HepG2 (cell line): Measurements from ENCODE around the gene TNFRSF1B. TPM values are rescaled to one million over a fixed set of nuclear protein-coding genes. Genes with fewer than 3 reads are reported as not detected.

Source experiments
- AGO1 ChIP-seq: fragments of 200-400 bp; formaldehyde crosslinking; IDR thresholded peaks from 2 replicates; pipeline ENCODE4 v1.6.1; 2017; ENCODE audit warnings: mild to moderate bottlenecking, low read depth, low read length, moderate library complexity; ENCODE audit not compliant: poor library complexity, severe bottlenecking
- IKZF1 ChIP-seq: fragments of 450-650 bp; IDR thresholded peaks from 2 replicates; pipeline ENCODE4 v1.7.1; 2016
- IRX3 ChIP-seq: sonication (generic); formaldehyde crosslinking; IDR thresholded peaks from 2 replicates; pipeline ENCODE4 v1.8.1; 2023; ENCODE audit warnings: mild to moderate bottlenecking, low read depth, missing genetic modification reagents, borderline replicate concordance
- KDM1A ChIP-seq: IDR thresholded peaks from 2 replicates; pipeline ENCODE4 v1.6.1; 2016; ENCODE audit warnings: missing compliant biosample characterization
- KIAA2018 ChIP-seq: sonication (generic); formaldehyde crosslinking; IDR thresholded peaks from 2 replicates; pipeline ENCODE4 v1.5.0; 2020; ENCODE audit warnings: mild to moderate bottlenecking, missing genetic modification reagents, borderline replicate concordance
- MYPOP ChIP-seq: sonication (generic); formaldehyde crosslinking; IDR thresholded peaks from 2 replicates; pipeline ENCODE4 v1.8.1; 2023; ENCODE audit warnings: mild to moderate bottlenecking, moderate library complexity, missing genetic modification reagents
- NFIB ChIP-seq: sonication (generic); formaldehyde crosslinking; IDR thresholded peaks from 2 replicates; pipeline ENCODE4 v1.9.0; 2021; ENCODE audit warnings: missing genetic modification reagents, mild to moderate bottlenecking, borderline replicate concordance
- NR2F1 ChIP-seq, 2 experiments: fragments of 450-650 bp in 1 of 2; formaldehyde crosslinking in 1 of 2; IDR thresholded peaks; 2 replicates each; pipeline versions ENCODE4 v1.5.0 to v1.6.1; 2016 to 2020; ENCODE audit warnings: mild to moderate bottlenecking in 1 of 2, missing compliant biosample characterization in 1 of 2, missing genetic modification reagents in 1 of 2, moderate library complexity in 1 of 2
- SP1 ChIP-seq, 2 experiments: fragments of 450-650 bp in 1 of 2; sonication (generic) in 1 of 2; formaldehyde crosslinking in 1 of 2; IDR thresholded peaks; 2 replicates each; pipeline versions ENCODE4 v1.4.0 to v1.6.1; 2016 to 2020; ENCODE audit warnings: missing genetic modification reagents in 1 of 2
- XBP1 ChIP-seq: sonication (generic); formaldehyde crosslinking; IDR thresholded peaks from 2 replicates; pipeline ENCODE4 v1.5.0; 2020; ENCODE audit warnings: missing genetic modification reagents
- ZNF251 ChIP-seq: sonication (generic); formaldehyde crosslinking; IDR thresholded peaks from 2 replicates; pipeline ENCODE4 v1.9.0; 2021; ENCODE audit warnings: mild to moderate bottlenecking, missing genetic modification reagents
- ZNF34 ChIP-seq: sonication (generic); formaldehyde crosslinking; IDR thresholded peaks from 2 replicates; pipeline ENCODE4 v1.4.0; 2020; ENCODE audit warnings: mild to moderate bottlenecking, missing genetic modification reagents, borderline replicate concordance
- ZNF431 ChIP-seq: sonication (generic); formaldehyde crosslinking; IDR thresholded peaks from 2 replicates; pipeline ENCODE4 v1.9.0; 2022; ENCODE audit warnings: missing genetic modification reagents, low read depth, mild to moderate bottlenecking, borderline replicate concordance
- ZNF687 ChIP-seq: sonication (generic); formaldehyde crosslinking; IDR thresholded peaks from 2 replicates; pipeline ENCODE4 v1.5.1; 2020; ENCODE audit warnings: mild to moderate bottlenecking, missing genetic modification reagents, moderate library complexity
- polyA plus RNA-seq, 8 experiments: library from polyadenylated mRNA; depleted of rRNA in 3 of 8; stranded (reverse) in 7 of 8; unstranded in 1 of 8; fragments of >200 nt; fragmentation: Illumina TruSeq in 4 of 8; extraction: Trizol in 4 of 8; gene quantifications; 2 replicates each; pipeline versions ENCODE4 v1.2.1 to v1.2.3, GENCODE V29; 2011 to 2016; ENCODE audit warnings: low read depth in 4 of 8, missing spikeins in 1 of 8, mixed read lengths in 1 of 8; ENCODE audit not compliant: insufficient read depth in 1 of 8
- total RNA-seq, 5 experiments: library from RNA; depleted of rRNA; stranded (reverse); fragments of >200 nt; fragmentation: Illumina TruSeq; extraction: Trizol; gene quantifications; 2 replicates each; pipeline ENCODE4 v1.2.3, GENCODE V29; 2016; ENCODE audit warnings: low read depth in 1 of 5

Gene TNFRSF1B
- total and polyA plus RNA-seq, 2 of the 13 experiments (the other 11 are each of a cell fraction or from before 2014, with no cell fraction given) = 0.04 to 0.11 TPM

- TF ChIP-seq KIAA2018 (CRISPR knock-in tag) (no peak), IRX3 (peak; percentile 53; the same call in 1 of the 2 replicates), NR2F1 (CRISPR knock-in tag; IDR thresholded peaks at IDR 0.05) (no peak), ZNF34 (CRISPR knock-in tag) (0 out of 2 replicates have a peak, but pooled peaks have one; percentile 43), ZNF431 (CRISPR knock-in tag) (peak; percentile 73; the same call in 1 of the 2 replicates), NFIB (CRISPR knock-in tag) (no peak), KDM1A (CRISPR knock-in tag) (no peak), IKZF1 (no peak), XBP1 (no peak), AGO1 (no peak), ZNF687 (CRISPR knock-in tag) (peak; percentile 62), MYPOP (CRISPR knock-in tag) (0 out of 2 replicates have a peak, but pooled peaks have one; percentile 40), SP1 (IDR thresholded peaks at IDR 0.05) (no peak), SP1 (CRISPR knock-in tag; IDR thresholded peaks at IDR 0.05) (no peak), ZNF251 (CRISPR knock-in tag) (no peak)
Measured at GRCh38 chr1:12229835-12230548, 63.2 kb downstream of the TNFRSF1B start, which contains the start of gene VPS13D (continued).
